ENCODE data around the gene ALDH6A1.
"Not testable (repeated sequence)": the region's sequence is repeated elsewhere in the genome, so short reads cannot be mapped to it uniquely, and the experiment has no call there.

DNA sequence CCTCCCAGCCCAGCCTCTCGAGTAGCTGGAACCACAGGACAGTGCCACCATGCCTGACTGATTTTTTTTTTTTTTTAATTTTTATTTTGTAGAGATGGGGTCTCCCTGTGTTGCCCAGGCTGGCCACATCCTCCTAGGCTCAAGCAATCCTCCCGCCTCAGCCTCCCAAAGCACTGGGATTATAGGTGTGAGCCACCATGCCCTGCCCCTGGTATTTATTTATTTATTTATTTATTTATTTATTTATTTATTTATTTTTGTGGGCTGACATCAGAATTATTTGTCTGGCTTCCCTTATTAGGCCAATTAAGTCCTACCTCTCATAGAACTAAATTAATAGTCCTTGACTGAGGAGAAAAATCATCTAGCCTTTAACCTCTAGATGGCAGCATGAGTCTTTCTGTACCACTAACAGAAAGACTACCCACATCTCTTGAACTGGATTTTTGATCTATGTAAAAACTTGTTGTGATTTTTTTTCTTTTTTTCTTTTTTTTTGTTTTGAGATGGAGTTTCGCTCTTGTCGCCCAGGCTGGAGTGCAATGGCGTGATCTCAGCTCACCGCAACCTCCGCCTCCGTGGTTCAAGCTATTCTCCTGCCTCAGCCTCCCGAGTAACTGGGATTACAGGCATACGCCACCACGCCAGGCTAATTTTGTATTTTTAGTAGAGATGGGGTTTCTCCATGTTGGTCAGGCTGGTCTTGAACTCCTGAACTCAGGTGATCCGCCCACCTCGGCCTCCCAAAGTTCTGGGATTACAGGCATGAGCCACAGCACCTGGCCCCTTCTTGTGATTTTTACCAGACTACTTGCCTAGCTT, 27.4 kb upstream of the ALDH6A1 start:
- TF ChIP-seq ZBTB43 (CRISPR knock-in tag; IDR thresholded peaks at IDR 0.05); CTCF (IDR thresholded peaks at IDR 0.05); NFYB (CRISPR knock-in tag; conservative IDR thresholded peaks at IDR 0.05; ENCODE audit: low read depth); JUN (CRISPR knock-in tag; IDR thresholded peaks at IDR 0.05): not testable (repeated sequence)

Data from WTC11 (cell line).